NCI-H1436 (cell line): ENCODE results near the gene ADI1.
"Not testable (repeated sequence)": the region's sequence is repeated elsewhere in the genome, so short reads cannot be mapped to it uniquely, and the experiment has no call there.

Experiments
- DNase-seq: peaks from one replicate; lab custom pipeline; 2025; lab: John Stamatoyannopoulos, UW

The ADI1 gene

GRCh38 chr2:3493615-3494007 lies 25.7 kb downstream of the ADI1 start:
- DNase-seq: no peak

GRCh38 chr2:3492951-3493614 lies 26.2 kb downstream of the ADI1 start:
- no peak for DNase-seq

DNA sequence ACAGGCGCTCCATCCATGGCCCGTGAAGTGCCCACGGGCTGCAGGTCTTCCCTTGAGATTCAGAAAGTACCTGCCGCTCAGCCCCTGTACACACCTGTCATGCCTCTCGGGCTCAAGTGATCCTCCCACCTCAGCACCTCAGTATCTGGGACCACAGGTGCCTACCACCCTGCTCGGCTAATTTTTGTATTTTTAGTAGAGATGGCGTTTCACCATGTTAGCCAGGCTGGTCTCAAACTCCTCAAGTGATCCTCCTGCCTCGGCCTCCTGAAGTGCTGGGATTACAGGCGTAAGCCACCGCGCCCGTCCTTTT lies 26.9 kb downstream of the ADI1 start:
- DNase-seq: not testable (repeated sequence)

DNA sequence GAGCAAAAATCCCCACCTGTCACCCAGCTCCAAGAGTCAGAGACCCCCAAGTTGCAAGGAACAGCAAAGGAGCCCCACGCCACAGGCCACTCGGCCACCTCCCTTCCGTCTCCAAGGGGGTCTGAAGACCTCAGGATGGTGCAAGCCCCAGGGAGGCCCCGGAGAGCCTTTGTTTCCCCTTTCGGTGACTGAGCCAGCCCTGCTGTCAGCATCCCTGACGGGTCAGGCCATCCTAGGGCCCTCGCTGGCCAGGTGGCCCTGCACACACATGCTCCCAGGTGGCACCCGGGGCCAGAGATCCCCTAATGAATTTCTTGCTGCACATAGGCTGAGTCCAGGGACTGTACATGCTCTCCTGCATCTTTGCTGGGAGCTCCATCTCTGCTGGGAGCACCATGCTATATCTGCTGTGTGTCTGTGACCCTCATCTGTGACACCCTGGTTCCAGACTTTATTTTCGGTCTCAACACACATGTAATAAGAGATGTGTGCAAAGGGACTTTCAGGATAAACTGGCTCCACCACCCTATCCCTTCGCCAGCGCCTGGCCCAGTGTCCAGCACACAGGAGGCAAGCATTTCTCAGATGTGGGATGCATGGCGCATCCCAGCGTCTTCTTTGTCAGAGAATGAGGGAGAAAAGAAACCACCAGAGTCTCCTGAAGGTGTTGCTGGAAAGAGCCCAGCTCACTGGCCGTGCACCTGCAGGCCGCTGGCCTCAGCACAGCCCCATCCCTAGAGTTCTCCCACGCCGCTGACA lies 27.4 kb downstream of the ADI1 start:
- no peak for DNase-seq

GRCh38 chr2:3491306-3491705 lies 28.0 kb downstream of the ADI1 start:
- DNase-seq: no peak

DNA sequence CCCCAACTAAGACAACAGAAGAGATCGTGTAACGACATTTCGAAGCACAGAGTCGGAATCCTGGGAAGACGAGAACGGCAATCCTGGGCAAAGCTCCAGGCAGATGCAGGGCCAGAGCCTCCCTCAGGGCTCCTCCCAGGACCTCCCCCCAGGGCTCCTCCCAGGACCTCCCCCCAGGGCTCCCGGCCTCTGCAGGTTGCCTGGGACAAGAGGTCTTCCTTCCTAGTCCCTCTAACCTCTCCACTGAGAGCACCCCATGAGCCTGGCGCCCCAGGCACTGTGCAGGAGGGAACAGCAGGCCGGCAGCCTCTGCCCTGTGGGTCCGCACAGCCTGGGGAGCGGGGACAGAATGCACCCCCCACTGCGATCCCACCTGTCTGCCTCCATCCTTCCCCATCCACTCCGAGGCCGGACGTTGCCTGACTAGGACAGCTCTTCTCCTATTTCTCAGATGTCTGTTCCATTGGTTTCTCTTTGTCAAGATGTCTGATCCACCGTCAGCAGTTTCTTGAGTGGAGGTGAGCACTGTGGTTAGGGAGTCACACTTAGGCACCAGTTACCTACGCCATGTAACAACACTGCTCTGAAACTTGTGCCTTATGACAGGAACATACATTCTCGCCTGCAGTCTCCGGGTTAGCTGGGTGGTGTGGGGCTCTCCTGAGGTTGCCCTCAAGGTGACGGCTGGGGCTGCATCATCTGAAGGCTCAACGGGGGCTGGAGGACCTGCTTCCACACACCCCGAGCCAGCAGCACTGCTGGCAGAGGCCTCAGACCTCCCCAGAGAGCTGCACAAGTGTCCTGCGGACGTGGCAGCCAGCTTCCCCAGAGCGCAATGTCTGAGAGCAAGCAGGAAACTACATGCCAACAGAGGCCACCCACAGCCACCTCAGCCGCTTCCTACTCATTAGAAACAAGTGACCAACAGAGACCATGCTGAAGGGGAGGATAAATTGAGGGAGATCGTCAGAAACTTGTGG lies 28.9 kb downstream of the ADI1 start:
- no peak for DNase-seq

DNA sequence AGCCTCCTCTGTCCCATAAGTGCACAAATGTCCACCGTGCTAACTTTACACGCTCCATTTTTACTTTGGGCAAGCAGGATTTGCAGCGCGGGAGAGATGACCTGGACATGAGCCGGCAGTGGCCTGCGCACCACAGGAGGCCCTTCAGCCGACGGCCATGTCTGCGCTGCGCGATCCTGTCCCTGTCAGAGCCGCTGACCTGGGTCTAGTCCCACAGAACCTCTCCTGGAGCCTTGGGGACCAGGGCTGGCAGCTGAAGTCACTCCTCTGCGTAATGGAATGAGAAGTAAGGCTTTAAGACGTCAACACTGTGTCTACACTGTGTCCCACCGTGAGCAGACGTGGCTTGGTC lies 29.6 kb downstream of the ADI1 start:
- DNase-seq: no peak

- DNase-seq: no peak
These were observed 30.2 kb downstream of the ADI1 start for GRCh38 chr2:3488855-3489763.

DNA sequence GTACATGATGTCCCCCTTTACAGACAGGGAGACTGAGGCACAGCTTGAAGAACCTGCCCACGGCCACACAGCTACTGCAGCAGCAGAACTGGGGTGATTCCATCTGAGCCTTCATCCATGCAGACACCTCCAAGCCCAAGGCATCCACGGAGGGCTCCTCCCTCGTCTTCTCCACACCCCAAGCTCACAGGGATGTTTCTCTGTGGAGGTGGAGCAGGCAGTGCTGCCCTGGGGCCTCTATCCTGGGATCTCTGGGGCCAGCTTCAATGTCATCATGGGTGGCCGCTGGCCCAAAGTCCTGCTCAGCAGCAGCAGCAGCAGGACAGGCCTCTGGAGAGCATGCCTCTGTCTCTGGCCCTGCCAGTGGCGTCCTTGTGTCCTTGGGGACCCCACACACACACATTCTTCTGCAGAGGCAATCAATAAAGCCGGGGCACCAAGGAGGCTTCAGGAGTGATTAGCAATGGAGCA lies 31.2 kb downstream of the ADI1 start:
- DNase-seq: no peak

GRCh38 chr2:3487432-3487831 lies 31.9 kb downstream of the ADI1 start:
- DNase-seq: no peak

DNA sequence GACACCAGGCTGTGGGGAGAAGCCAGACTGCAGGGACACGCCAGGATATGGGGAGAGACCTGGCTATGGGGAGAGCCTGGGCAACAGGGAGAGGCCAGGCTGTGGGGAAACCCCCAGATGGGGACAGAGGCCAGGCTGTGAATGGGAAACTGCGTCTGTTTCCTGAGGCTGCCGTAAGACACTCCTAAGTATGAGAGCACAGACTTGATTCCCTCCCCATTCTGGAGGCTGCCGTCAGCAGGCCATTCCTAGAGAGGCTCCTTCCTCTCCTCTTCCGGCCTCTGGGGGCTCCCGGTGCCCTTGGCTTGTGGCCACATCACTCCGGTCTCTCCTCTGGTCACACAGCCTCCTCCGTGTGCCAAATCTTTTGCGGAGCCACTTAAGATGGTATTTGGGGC lies 32.3 kb downstream of the ADI1 start:
- no peak for DNase-seq

DNA sequence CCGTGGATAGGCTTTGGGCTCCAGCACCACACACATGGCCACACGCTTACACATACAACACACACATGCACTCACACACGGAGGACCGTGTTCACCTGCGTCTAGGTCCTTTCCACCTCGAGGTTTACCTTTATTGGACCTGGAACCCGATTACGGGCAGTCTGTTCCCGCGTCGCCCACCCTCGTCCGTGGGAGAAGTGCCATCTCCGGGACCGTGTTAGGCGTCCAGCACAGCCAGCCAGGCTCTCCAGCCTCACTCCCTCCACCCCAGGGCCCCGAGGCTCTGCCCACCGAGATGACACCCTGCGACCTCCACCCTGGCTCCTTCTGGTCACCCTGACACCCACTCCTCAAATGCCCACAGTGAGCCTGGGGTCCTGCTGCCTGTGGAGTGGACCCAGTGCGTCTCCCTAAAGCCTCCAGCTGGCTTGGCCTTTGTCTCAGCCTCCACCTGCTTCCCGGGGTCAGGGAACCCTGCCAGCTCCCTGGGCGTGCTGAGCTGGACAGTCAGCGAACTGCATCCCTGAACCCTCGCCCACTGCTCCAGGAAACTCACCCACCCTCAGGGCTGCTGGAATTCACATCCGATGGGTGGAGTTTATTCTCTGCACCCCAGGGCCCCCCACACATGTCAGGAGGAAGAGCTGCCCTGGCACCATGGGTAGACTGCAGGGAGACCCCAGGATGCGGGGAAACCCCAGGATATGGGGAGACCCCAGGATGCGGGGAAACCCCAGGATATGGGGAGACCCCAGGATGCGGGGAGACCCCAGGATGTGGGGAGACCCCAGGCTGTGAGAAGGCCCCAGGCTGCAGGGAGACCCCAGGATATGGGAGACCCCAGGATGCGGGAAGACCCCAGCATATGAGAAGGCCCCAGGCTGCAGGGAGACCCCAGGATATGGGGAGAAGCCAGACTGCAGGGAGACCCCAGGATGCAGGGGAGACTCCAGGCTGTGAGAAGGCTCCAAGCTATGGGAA lies 33.0 kb downstream of the ADI1 start:
- no peak for DNase-seq

GRCh38 chr2:3485166-3485565 lies 34.2 kb downstream of the ADI1 start:
- no peak for DNase-seq

DNA sequence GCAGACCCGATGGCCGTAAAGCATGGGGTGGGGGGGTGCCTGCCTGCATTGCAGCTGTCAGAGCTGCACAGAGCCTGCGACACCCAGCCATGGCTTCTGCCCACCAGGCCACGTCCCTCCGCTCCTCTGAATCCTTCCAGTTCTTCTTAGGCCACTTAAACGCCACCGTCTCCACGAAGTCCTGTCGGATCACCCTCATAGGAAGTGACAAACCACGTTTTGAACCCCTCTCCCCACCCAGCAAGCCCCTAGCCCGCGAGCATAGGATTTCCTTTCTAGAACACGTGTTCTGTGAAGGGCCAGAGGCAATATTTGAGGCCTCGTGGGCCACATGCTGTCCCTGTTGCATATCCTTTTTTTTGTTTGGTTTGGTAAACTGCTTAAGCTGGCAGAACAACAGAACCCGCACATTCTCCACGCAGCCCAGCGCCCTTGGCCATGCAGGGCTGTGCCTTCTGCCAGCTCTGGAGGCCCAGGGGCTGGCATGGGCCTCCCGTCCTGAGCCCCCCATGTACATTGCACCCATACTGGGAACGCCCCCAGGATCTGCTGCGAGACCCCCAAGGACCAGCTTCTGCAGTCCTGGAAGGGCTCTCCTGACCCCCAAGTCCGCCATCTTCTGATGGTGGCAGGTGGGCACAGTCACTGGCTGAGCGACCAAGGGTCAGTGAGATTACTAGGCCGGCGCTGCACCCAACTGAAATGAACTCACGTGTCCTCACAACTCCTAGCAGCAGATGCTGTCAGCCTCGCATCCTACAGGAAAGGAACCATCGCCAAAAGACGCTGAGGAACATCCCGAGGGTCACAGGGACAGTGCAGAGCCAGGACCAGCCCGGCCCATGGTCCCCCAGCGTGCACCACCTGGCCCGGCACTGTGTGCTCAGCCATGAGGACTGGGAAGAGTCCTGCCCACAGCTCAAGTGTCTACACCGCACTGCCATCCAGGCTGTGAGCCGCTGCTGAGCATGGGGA lies 35.1 kb downstream of the ADI1 start:
- DNase-seq: no peak

GRCh38 chr2:3483227-3483985 lies 35.9 kb downstream of the ADI1 start:
- DNase-seq: no peak

DNA sequence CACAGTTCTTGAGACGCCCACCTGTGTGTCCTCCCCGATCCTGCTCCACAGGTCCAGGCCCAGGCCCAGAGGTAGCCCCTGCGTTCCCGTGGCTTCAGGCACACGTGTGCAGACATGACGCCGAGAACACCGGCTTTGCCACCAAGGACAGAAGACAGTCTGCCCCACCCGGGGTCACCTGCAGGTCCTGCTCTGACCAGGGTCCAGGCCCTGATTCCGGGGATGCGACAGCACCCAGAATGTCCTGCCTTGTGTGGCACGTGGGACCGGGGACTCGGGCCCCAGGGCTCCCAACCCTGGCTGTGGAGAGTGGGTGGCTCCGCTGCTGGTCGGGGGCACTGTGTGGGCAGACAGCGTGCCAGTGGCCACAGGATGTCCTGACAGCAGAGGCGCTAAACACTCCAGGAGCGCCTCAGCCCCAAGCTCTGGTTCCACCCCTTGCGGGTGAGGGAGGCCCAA lies 36.9 kb downstream of the ADI1 start:
- DNase-seq: no peak

GRCh38 chr2:3481736-3482362 lies 37.5 kb downstream of the ADI1 start:
- no peak for DNase-seq

GRCh38 chr2:3481011-3481400 lies 38.3 kb downstream of the ADI1 start:
- DNase-seq: no peak
